Tibial nerve (tissue), 4 donors: ENCODE data around the gene TNRC18. TPM values are rescaled to one million over a fixed set of nuclear protein-coding genes. Genes with fewer than 3 reads are reported as not detected.
"Not testable (repeated sequence)": the region's sequence is repeated elsewhere in the genome, so short reads cannot be mapped to it uniquely, and the experiment has no call there.

ENCODE experiments used
- DNase-seq, 2 donors: peaks; one replicate each; pipeline ENCODE4 v3.0.0-alpha.2; 2019; ENCODE audit warnings: low spot score in 2 of 2
- H3K27ac ChIP-seq, 4 donors: fragments of 200-600 bp; sonication (generic) in 3 of 4; one replicate each; pipeline ENCODE4 v1.5.1; 2017 to 2019; ENCODE audit warnings: mild to moderate bottlenecking in 1 of 4
- H3K27me3 ChIP-seq, 2 donors: fragments of 200-600 bp; sonication (generic) in 1 of 2; one replicate each; pipeline versions ENCODE4 v1.5.1 to v1.6.0; 2017 to 2019
- H3K36me3 ChIP-seq, 3 donors: fragments of 200-600 bp; sonication (generic); one replicate each; pipeline ENCODE4 v1.5.1; 2018 to 2019
- H3K4me1 ChIP-seq, 4 donors: fragments of 200-600 bp; sonication (generic) in 3 of 4; one replicate each; pipeline ENCODE4 v1.5.1; 2017 to 2019
- H3K4me3 ChIP-seq, 4 donors: fragments of 200-600 bp; sonication (generic) in 3 of 4; one replicate each; pipeline ENCODE4 v1.5.1; 2017 to 2019; ENCODE audit warnings: mild to moderate bottlenecking in 1 of 4, moderate library complexity in 1 of 4
- H3K9me3 ChIP-seq, 4 donors: fragments of 200-600 bp; sonication (generic) in 3 of 4; one replicate each; pipeline ENCODE4 v1.5.1; 2017 to 2019
- CTCF ChIP-seq, 5 experiments: fragments of 200-600 bp in 3 of 5; fragments of 450-650 bp in 2 of 5; sonication (generic) in 3 of 5; IDR thresholded peaks; one replicate each; pipeline ENCODE4 v1.5.1; 2016 to 2019; ENCODE audit warnings: antibody characterized with exemption in 5 of 5, mild to moderate bottlenecking in 3 of 5, moderate library complexity in 2 of 5
- EP300 ChIP-seq, 2 donors: sonication (generic); formaldehyde crosslinking; IDR thresholded peaks; one replicate each; pipeline ENCODE4 v1.6.1; 2017; ENCODE audit warnings: antibody characterized with exemption in 2 of 2, mild to moderate bottlenecking in 1 of 2
- POLR2A ChIP-seq, 2 donors: fragments of 450-650 bp; IDR thresholded peaks; one replicate each; pipeline ENCODE4 v1.6.1; 2017; ENCODE audit warnings: antibody characterized with exemption in 2 of 2, mild to moderate bottlenecking in 2 of 2, moderate library complexity in 2 of 2
- WGBS, 2 donors: methylation state at CpG; one replicate each; pipeline ENCODE4 v1.1.5; 2018; 5-methylcytosine and 5-hydroxymethylcytosine counted together
- total RNA-seq, 4 donors: library from RNA; depleted of rRNA; stranded (reverse); fragments of >200 nt; gene quantifications; one replicate each; pipeline ENCODE4 v1.1.0, GENCODE V29; 2016

TNRC18 gene
- total RNA-seq, 4 donors from 2014 or later = 76.9 to 241 (median 147) TPM

GRCh38 chr7:5294169-5294987, 129.3 kb downstream of the TNRC18 start:
- peaks cover 0 to 6% (median 0%) of the 10 kb centered on the region in 4 donors for H3K4me1 ChIP-seq
- H3K9me3 ChIP-seq = peaks cover 0 to 12% (median 0%) of the 10 kb centered on the region in 4 donors
- 82 to 83% methylated on average over 14 of the region's 14 CpGs for WGBS, 2 donors
- TF ChIP-seq CTCF (IDR thresholded peaks at IDR 0.05) = no peak
- TF ChIP-seq POLR2A (IDR thresholded peaks at IDR 0.05) = no peak
- TF ChIP-seq EP300 (IDR thresholded peaks at IDR 0.05) = no peak
- H3K36me3 ChIP-seq = no peaks in the 10 kb centered on the region
- peaks cover 0 to 25% of the 10 kb centered on the region in 2 donors for H3K27me3 ChIP-seq
- H3K4me3 ChIP-seq = no peak overlapping the region
- no peak overlapping the region for H3K27ac ChIP-seq
- no peak for DNase-seq

- peaks cover 0 to 15% of the 10 kb centered on the region in 2 donors for H3K27me3 ChIP-seq
- H3K9me3 ChIP-seq = peaks cover 0 to 12% (median 0%) of the 10 kb centered on the region in 4 donors
- WGBS, 2 donors = 69 to 71% methylated on average over 10 of the region's 15 CpGs
- DNase-seq, H3K4me3 ChIP-seq, H3K27ac ChIP-seq, H3K36me3 ChIP-seq, H3K4me1 ChIP-seq: not testable (repeated sequence)
These were observed 131.8 kb downstream of the TNRC18 start for GRCh38 chr7:5291711-5292335.

- no peak for DNase-seq
- peaks cover 0 to 12% (median 0%) of the 10 kb centered on the region in 4 donors for H3K9me3 ChIP-seq
- WGBS, 2 donors = 88 to 90% methylated on average over 8 of the region's 8 CpGs
- no peaks in the 10 kb centered on the region for H3K36me3 ChIP-seq
- TF ChIP-seq CTCF (IDR thresholded peaks at IDR 0.05) (no peak), EP300 (IDR thresholded peaks at IDR 0.05) (no peak), POLR2A (IDR thresholded peaks at IDR 0.05) (no peak)
- H3K4me3 ChIP-seq = no peak overlapping the region
- H3K27ac ChIP-seq = no peak overlapping the region
- H3K27me3 ChIP-seq = peaks cover 0 to 10% of the 10 kb centered on the region in 2 donors
- H3K4me1 ChIP-seq = no peaks in the 10 kb centered on the region
These were observed 132.3 kb downstream of the TNRC18 start for GRCh38 chr7:5291301-5291700.

GRCh38 chr7:5289355-5289754, 134.3 kb downstream of the TNRC18 start:
- Histone ChIP-seq H3K36me3 (no peaks in the 10 kb centered on the region), H3K27me3 (peaks cover 0 to 8% of the 10 kb centered on the region in 2 donors), H3K9me3 (peaks cover 0 to 5% (median 0%) of the 10 kb centered on the region in 4 donors), H3K27ac (no peak overlapping the region), H3K4me1 (peaks cover 0 to 9% (median 0%) of the 10 kb centered on the region in 4 donors), H3K4me3 (no peak overlapping the region)
- 82% methylated on average over 7 of the region's 7 CpGs for WGBS, 2 donors
- TF ChIP-seq CTCF (IDR thresholded peaks at IDR 0.05) (no peak), EP300 (IDR thresholded peaks at IDR 0.05) (no peak), POLR2A (IDR thresholded peaks at IDR 0.05) (no peak)
- DNase-seq = no peak

GRCh38 chr7:5288560-5288959, 135.1 kb downstream of the TNRC18 start:
- H3K4me3 ChIP-seq, H3K27ac ChIP-seq, DNase-seq, H3K36me3 ChIP-seq, H3K9me3 ChIP-seq: not testable (repeated sequence)
- peaks cover 0 to 15% of the 10 kb centered on the region in 2 donors for H3K27me3 ChIP-seq
- H3K4me1 ChIP-seq = peaks cover 0 to 17% (median 2%) of the 10 kb centered on the region in 4 donors
- 86 to 91% methylated on average over 8 of the region's 8 CpGs for WGBS, 2 donors

- Histone ChIP-seq H3K9me3 (no peaks in the 10 kb centered on the region), H3K4me3 (no peak overlapping the region), H3K36me3 (no peaks in the 10 kb centered on the region), H3K4me1 (peaks cover 0 to 22% (median 7%) of the 10 kb centered on the region in 4 donors), H3K27me3 (peaks cover 0 to 19% of the 10 kb centered on the region in 2 donors), H3K27ac (no peak overlapping the region)
- no peak for DNase-seq
- 86 to 94% methylated on average over 19 of the region's 19 CpGs for WGBS, 2 donors
- TF ChIP-seq POLR2A (IDR thresholded peaks at IDR 0.05) (no peak), CTCF (IDR thresholded peaks at IDR 0.05) (no peak), EP300 (IDR thresholded peaks at IDR 0.05) (no peak)
These were observed 135.8 kb downstream of the TNRC18 start for GRCh38 chr7:5287802-5288201.

GRCh38 chr7:5287373-5287772, 136.3 kb downstream of the TNRC18 start:
- Histone ChIP-seq H3K4me1 (peaks cover 0 to 22% (median 7%) of the 10 kb centered on the region in 4 donors), H3K27me3 (peaks cover 0 to 19% of the 10 kb centered on the region in 2 donors)
- H3K4me3 ChIP-seq, H3K36me3 ChIP-seq, H3K27ac ChIP-seq, H3K9me3 ChIP-seq, DNase-seq: not testable (repeated sequence)
- 83 to 91% methylated on average over 5 of the region's 5 CpGs for WGBS, 2 donors
